ENCODE measurements around the gene CASZ1.

CASZ1 gene

DNA sequence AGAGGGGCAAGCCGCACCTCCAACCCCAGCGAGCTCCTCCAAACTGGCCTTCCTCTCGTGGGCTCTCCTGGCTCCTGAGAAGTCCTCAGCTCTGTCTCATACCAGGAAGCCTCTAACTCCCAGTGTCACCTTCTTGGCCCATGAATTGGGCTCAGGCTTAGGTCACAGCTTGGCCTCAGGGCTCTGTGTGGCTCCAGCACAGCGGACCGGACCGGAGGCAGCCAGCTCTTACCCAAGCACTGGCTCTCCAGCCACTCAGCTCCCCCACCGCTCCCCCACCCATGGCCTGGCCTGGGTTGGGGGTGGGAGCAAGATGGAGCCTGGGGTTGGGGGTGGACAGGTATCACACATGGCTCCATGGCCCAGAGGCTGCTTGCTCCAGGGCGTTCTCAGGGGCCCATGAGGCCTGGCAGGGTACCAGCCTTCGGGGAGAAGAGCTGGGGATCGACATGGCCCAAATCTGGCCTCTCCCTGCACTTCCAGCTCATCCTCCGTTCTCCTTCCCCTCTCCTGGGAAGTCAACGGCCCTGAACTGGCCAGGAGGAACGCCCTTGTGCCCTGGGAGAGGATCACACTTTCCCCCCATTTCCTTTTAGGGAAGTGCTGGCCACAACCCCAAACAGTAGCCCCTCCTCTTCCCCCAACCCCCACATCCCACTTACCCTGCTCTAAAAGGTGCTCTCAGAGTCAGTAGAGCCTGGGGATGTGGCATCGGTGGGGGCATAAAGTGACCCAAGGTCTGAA is 97.5 kb downstream of the CASZ1 start:
- no peak overlapping the region for H3K4me2 ChIP-seq (ENCODE audit: low read depth, low read length, poor library complexity, severe bottlenecking)
- no peaks in the 10 kb centered on the region for H3K27me3 ChIP-seq (ENCODE audit: low read length)
- H3K9ac ChIP-seq (ENCODE audit: low read length): no peak overlapping the region

GRCh38 chr1:10697621-10698160 is 98.8 kb downstream of the CASZ1 start:
- Histone ChIP-seq H3K27me3 (ENCODE audit: low read length) (no peaks in the 10 kb centered on the region), H3K4me2 (ENCODE audit: low read depth, low read length, poor library complexity, severe bottlenecking) (no peak overlapping the region), H3K79me2 (ENCODE audit: insufficient read depth, low read length) (no peaks in the 10 kb centered on the region), H3F3A (ENCODE audit: insufficient read depth) (peaks cover 4% of the 10 kb centered on the region; the same call in 1 of the 2 replicates), H3K9me2 (replicated peaks; ENCODE audit: insufficient read depth, low read length) (no peaks in the 10 kb centered on the region), H2AFZ (ENCODE audit: low read depth, low read length, severe bottlenecking) (no peak overlapping the region), H3K4me3 (ENCODE audit: insufficient read depth, low read length, poor library complexity, severe bottlenecking) (no peak overlapping the region), H3K36me3 (ENCODE audit: low read length) (no peaks in the 10 kb centered on the region), H3K9ac (ENCODE audit: low read length) (no peak overlapping the region), H3K27ac (ENCODE audit: low read depth, low read length) (no peak overlapping the region), H3K9me3 (ENCODE audit: insufficient read depth, low read length) (no peaks in the 10 kb centered on the region), H4K20me1 (ENCODE audit: low read depth, low read length) (peaks cover 1% of the 10 kb centered on the region; the same call in 1 of the 2 replicates)
- TF ChIP-seq, protein P1, sequence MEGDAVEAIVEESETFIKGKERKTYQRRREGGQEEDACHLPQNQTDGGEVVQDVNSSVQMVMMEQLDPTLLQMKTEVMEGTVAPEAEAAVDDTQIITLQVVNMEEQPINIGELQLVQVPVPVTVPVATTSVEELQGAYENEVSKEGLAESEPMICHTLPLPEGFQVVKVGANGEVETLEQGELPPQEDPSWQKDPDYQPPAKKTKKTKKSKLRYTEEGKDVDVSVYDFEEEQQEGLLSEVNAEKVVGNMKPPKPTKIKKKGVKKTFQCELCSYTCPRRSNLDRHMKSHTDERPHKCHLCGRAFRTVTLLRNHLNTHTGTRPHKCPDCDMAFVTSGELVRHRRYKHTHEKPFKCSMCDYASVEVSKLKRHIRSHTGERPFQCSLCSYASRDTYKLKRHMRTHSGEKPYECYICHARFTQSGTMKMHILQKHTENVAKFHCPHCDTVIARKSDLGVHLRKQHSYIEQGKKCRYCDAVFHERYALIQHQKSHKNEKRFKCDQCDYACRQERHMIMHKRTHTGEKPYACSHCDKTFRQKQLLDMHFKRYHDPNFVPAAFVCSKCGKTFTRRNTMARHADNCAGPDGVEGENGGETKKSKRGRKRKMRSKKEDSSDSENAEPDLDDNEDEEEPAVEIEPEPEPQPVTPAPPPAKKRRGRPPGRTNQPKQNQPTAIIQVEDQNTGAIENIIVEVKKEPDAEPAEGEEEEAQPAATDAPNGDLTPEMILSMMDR (IDR thresholded peaks at IDR 0.05; ENCODE audit: insufficient read depth, low read length, poor library complexity, severe bottlenecking): no peak
- no peak for TF ChIP-seq EZH2phosphoT487 (conservative IDR thresholded peaks at IDR 0.05; ENCODE audit: low read length)

More for the DNA sequence above, 97.5 kb downstream of the CASZ1 start:
- no peaks in the 10 kb centered on the region for H3K9me3 ChIP-seq (ENCODE audit: insufficient read depth, low read length)
- no peaks in the 10 kb centered on the region for H3K36me3 ChIP-seq (ENCODE audit: low read length)
- no peaks in the 10 kb centered on the region for H4K20me1 ChIP-seq (ENCODE audit: low read depth, low read length)
- H2AFZ ChIP-seq (ENCODE audit: low read depth, low read length, severe bottlenecking): no peak overlapping the region
- no peaks in the 10 kb centered on the region for H3K9me2 ChIP-seq (replicated peaks; ENCODE audit: insufficient read depth, low read length)
- no peak overlapping the region for H3K27ac ChIP-seq (ENCODE audit: low read depth, low read length)
- no peak overlapping the region for H3K4me3 ChIP-seq (ENCODE audit: insufficient read depth, low read length, poor library complexity, severe bottlenecking)
- H3F3A ChIP-seq (ENCODE audit: insufficient read depth): no peaks in the 10 kb centered on the region
- TF ChIP-seq EZH2phosphoT487 (conservative IDR thresholded peaks at IDR 0.05; ENCODE audit: low read length): no peak
- TF ChIP-seq, protein P1 (IDR thresholded peaks at IDR 0.05; ENCODE audit: insufficient read depth, low read length, poor library complexity, severe bottlenecking): no peak
- H3K79me2 ChIP-seq (ENCODE audit: insufficient read depth, low read length): no peaks in the 10 kb centered on the region

- H3K27ac ChIP-seq (ENCODE audit: low read depth, low read length): no peak overlapping the region
- H3K9me2 ChIP-seq (replicated peaks; ENCODE audit: insufficient read depth, low read length): no peaks in the 10 kb centered on the region
- peaks cover 3% of the 10 kb centered on the region; the same call in 1 of the 2 replicates for H4K20me1 ChIP-seq (ENCODE audit: low read depth, low read length)
- H3K4me2 ChIP-seq (ENCODE audit: low read depth, low read length, poor library complexity, severe bottlenecking): no peak overlapping the region
- H3F3A ChIP-seq (ENCODE audit: insufficient read depth): peaks cover 6% of the 10 kb centered on the region; the same call in 1 of the 2 replicates
- H3K79me2 ChIP-seq (ENCODE audit: insufficient read depth, low read length): no peaks in the 10 kb centered on the region
- no peaks in the 10 kb centered on the region for H3K9me3 ChIP-seq (ENCODE audit: insufficient read depth, low read length)
- H3K36me3 ChIP-seq (ENCODE audit: low read length): no peaks in the 10 kb centered on the region
- no peak overlapping the region for H3K9ac ChIP-seq (ENCODE audit: low read length)
- TF ChIP-seq EZH2phosphoT487 (conservative IDR thresholded peaks at IDR 0.05; ENCODE audit: low read length): no peak
- TF ChIP-seq, protein P1 (IDR thresholded peaks at IDR 0.05; ENCODE audit: insufficient read depth, low read length, poor library complexity, severe bottlenecking): no peak
- no peaks in the 10 kb centered on the region for H3K27me3 ChIP-seq (ENCODE audit: low read length)
- H2AFZ ChIP-seq (ENCODE audit: low read depth, low read length, severe bottlenecking): no peak overlapping the region
- H3K4me3 ChIP-seq (ENCODE audit: insufficient read depth, low read length, poor library complexity, severe bottlenecking): no peak overlapping the region
Measured at GRCh38 chr1:10696977-10697376, 99.5 kb downstream of the CASZ1 start.
